ENCODE data around the gene CRACR2B.

The CRACR2B gene

DNA sequence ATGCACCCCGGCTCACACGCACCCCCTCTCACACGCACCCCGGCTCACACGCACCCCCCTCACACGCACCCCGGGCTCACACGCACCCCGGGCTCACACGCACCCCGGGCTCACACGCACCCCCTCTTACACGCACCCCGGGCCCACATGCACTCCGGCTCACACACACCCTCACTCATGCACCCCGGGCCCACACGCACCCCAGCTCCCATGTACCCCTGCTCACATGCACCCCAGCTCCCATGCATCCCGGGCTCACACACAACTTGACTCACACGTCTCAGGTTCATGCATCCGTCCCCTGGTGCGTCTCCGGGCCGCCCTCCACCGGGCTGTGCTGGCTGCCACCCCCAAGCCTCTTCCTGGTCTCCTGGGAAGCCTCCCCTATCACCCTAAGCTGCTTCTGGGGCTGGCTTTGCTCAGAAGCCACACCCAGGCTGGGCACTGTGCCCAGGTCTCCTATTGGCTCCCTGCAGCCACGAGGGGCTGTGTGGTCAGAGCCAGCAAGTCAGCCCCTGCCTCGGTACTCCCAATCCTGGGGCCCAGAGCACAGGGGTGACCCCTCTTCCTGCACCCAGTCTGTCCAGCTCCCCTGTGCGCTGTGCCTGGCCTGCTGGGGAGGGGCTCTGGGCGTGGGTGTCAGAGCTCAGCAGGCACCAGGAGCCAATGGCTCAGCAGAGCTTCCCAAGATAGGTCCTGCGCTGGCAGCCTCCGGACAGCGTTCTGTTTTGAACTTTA lies 31.8 kb downstream of the CRACR2B start:
- no peak overlapping the region for H3K23ac ChIP-seq (ENCODE audit: low read length)
- no peak overlapping the region for H2AK5ac ChIP-seq (ENCODE audit: low read length)
- H3K4me2 ChIP-seq (ENCODE audit: low read length), result no peak overlapping the region
- no peaks in the 10 kb centered on the region for H3K79me2 ChIP-seq (ENCODE audit: control insufficient read depth, insufficient read depth, low read length)
- no peak overlapping the region for H3K4me3 ChIP-seq (ENCODE audit: low read length)
- no peak overlapping the region for H2BK120ac ChIP-seq (ENCODE audit: low read depth, low read length)
- H3K9ac ChIP-seq (ENCODE audit: low read length), result no peak overlapping the region
- no peak overlapping the region for H3K18ac ChIP-seq (ENCODE audit: low read length)
- H3K79me1 ChIP-seq (ENCODE audit: low read length), result no peaks in the 10 kb centered on the region
- WGBS (ENCODE audit: extremely low coverage, insufficient coverage, low lambda C conversion rate), result no CpG with 5 or more reads among the region's 31 CpGs
- H3K4ac ChIP-seq (ENCODE audit: low read depth, low read length), result no peak overlapping the region
- no peaks in the 10 kb centered on the region for H3K4me1 ChIP-seq (ENCODE audit: control insufficient read depth, low read depth, low read length)
- no peaks in the 10 kb centered on the region for H3K36me3 ChIP-seq (ENCODE audit: control insufficient read depth, insufficient read depth, low read length)
- no peak overlapping the region for H4K8ac ChIP-seq (ENCODE audit: low read depth, low read length)
- no peaks in the 10 kb centered on the region for H3K27me3 ChIP-seq (ENCODE audit: insufficient read depth, low read length, poor library complexity)
- H2BK15ac ChIP-seq (replicated peaks; ENCODE audit: low read depth), result no peak overlapping the region
- DNase-seq, result no peak
- no peak overlapping the region for H2BK5ac ChIP-seq (ENCODE audit: low read length)
- H4K5ac ChIP-seq (ENCODE audit: low read length), result no peak overlapping the region
- no peak overlapping the region for H3K56ac ChIP-seq (ENCODE audit: low read length)
- H3K27ac ChIP-seq (ENCODE audit: low read depth, low read length), result no peak overlapping the region

DNA sequence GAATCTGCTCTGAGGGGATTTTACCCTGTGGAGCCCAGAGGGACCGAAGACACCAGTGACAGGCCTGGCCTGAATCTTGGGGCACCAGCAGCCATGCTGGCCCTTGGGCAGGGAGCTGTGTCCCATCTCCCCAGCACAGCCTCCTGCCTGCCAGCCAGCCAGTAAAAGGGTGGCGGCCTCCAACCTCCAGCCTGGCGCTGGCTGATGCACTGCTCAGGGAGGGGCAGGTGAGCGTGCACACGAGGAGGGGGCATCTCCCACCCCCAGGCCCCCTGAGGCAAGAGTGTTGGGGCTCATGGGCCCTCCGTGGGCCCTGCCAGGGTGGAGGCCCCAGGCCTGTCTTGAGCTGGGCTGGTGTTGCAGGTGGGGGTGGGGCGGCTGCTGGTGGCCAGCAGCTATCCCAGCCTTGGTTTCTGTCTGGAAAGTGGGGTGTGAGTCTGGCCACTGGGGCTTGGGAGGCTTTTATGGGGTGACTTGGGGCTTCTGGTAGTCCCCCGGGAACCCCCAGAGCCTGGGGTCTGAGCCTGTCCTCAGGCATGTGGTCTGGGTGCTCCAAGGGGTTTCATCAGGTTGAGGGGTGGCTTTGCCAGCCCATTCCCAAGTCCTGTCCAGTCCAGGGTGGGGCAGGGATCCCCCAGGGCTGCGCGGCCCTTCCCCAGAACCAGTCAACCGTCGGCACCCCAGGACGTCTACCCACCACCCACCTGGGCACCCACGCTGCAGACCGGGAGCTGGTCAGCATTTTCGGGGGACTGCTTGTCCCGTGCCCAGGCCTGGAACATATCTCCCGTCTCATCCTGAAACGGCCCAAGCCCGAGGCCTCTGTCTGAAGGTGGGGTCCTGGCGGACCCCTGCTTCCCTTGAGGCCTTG lies 32.8 kb downstream of the CRACR2B start:
- Histone ChIP-seq H4K5ac (ENCODE audit: low read length) (no peak overlapping the region), H3K36me3 (ENCODE audit: control insufficient read depth, insufficient read depth, low read length) (no peaks in the 10 kb centered on the region), H3K79me1 (ENCODE audit: low read length) (no peaks in the 10 kb centered on the region), H3K4me1 (ENCODE audit: control insufficient read depth, low read depth, low read length) (no peaks in the 10 kb centered on the region), H3K4ac (ENCODE audit: low read depth, low read length) (no peak overlapping the region), H3K27ac (ENCODE audit: low read depth, low read length) (no peak overlapping the region), H2BK120ac (ENCODE audit: low read depth, low read length) (no peak overlapping the region), H2AK5ac (ENCODE audit: low read length) (no peak overlapping the region), H3K18ac (ENCODE audit: low read length) (no peak overlapping the region), H3K4me3 (ENCODE audit: low read length) (no peak overlapping the region), H3K4me2 (ENCODE audit: low read length) (no peak overlapping the region), H3K79me2 (ENCODE audit: control insufficient read depth, insufficient read depth, low read length) (no peaks in the 10 kb centered on the region), H3K56ac (ENCODE audit: low read length) (no peak overlapping the region), H2BK5ac (ENCODE audit: low read length) (no peak overlapping the region), H3K23ac (ENCODE audit: low read length) (no peak overlapping the region), H3K9ac (ENCODE audit: low read length) (no peak overlapping the region), H2BK15ac (replicated peaks; ENCODE audit: low read depth) (no peak overlapping the region), H4K8ac (ENCODE audit: low read depth, low read length) (no peak overlapping the region), H3K27me3 (ENCODE audit: insufficient read depth, low read length, poor library complexity) (no peaks in the 10 kb centered on the region)
- no peak for DNase-seq
- WGBS (ENCODE audit: extremely low coverage, insufficient coverage, low lambda C conversion rate), result no CpG with 5 or more reads among the region's 21 CpGs

DNA sequence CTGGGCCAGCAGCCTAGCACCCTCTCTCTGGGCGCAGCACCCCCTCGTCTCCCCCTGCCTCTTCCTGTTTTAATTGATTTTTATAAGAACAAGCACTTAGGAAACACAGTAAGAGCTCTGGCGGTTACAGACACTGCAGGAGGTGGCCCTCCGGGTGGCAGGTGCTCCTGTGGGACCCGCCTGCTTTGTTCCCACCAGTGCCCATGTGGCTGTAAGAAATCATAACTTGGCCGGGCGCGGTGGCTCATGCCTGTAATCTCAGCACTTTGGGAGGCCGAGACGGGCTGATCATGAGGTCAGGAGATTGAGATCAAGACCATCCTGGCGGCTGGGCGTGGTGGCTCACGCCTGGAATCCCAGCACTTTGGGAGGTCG lies 33.4 kb downstream of the CRACR2B start:
- Histone ChIP-seq H3K27ac (ENCODE audit: low read depth, low read length) (no peak overlapping the region), H3K4me2 (ENCODE audit: low read length) (no peak overlapping the region), H2BK5ac (ENCODE audit: low read length) (no peak overlapping the region), H3K9ac (ENCODE audit: low read length) (no peak overlapping the region), H4K8ac (ENCODE audit: low read depth, low read length) (no peak overlapping the region), H3K36me3 (ENCODE audit: control insufficient read depth, insufficient read depth, low read length) (no peaks in the 10 kb centered on the region), H3K27me3 (ENCODE audit: insufficient read depth, low read length, poor library complexity) (no peaks in the 10 kb centered on the region), H3K79me1 (ENCODE audit: low read length) (no peaks in the 10 kb centered on the region), H2BK15ac (replicated peaks; ENCODE audit: low read depth) (no peak overlapping the region), H3K4me3 (ENCODE audit: low read length) (no peak overlapping the region), H3K4ac (ENCODE audit: low read depth, low read length) (no peak overlapping the region), H3K79me2 (ENCODE audit: control insufficient read depth, insufficient read depth, low read length) (no peaks in the 10 kb centered on the region), H3K4me1 (ENCODE audit: control insufficient read depth, low read depth, low read length) (no peaks in the 10 kb centered on the region), H3K56ac (ENCODE audit: low read length) (no peak overlapping the region), H2BK120ac (ENCODE audit: low read depth, low read length) (no peak overlapping the region), H3K18ac (ENCODE audit: low read length) (no peak overlapping the region), H3K23ac (ENCODE audit: low read length) (no peak overlapping the region), H4K5ac (ENCODE audit: low read length) (no peak overlapping the region), H2AK5ac (ENCODE audit: low read length) (no peak overlapping the region)
- no peak for DNase-seq
- WGBS (ENCODE audit: extremely low coverage, insufficient coverage, low lambda C conversion rate), result no CpG with 5 or more reads among the region's 14 CpGs

DNA sequence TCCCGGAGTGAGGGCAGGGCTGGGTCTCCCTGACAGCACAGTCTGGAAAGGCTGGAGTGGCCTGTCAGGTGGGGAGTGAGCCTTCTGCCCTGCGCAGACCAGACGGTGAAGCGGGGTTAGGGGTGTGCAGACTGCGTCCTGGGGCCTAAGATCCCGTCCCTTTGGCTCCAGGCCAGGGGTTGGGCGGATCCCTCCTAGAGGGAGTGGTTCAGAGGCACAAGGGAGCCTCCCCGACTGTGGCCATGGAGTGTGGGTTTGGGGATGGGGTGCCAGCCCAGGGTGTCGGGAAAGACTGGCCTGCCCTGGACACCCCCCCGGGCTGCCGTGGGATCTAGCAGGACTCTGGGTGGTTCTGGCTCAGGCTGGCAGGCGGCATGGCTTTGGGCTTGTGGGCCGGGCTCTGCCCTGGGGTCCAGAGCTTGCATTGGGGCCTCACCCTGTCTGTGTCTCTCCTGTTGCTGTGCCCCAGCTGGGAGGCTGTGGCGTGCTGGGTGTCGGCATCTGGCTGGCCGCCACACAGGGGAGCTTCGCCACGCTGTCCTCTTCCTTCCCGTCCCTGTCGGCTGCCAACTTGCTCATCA lies 34.5 kb downstream of the CRACR2B start:
- Histone ChIP-seq H3K9ac (ENCODE audit: low read length) (no peak overlapping the region), H3K4me2 (ENCODE audit: low read length) (no peak overlapping the region), H3K23ac (ENCODE audit: low read length) (no peak overlapping the region), H2AK5ac (ENCODE audit: low read length) (no peak overlapping the region), H3K4me3 (ENCODE audit: low read length) (no peak overlapping the region), H3K18ac (ENCODE audit: low read length) (no peak overlapping the region), H3K79me1 (ENCODE audit: low read length) (no peaks in the 10 kb centered on the region), H3K27me3 (ENCODE audit: insufficient read depth, low read length, poor library complexity) (no peaks in the 10 kb centered on the region), H3K4ac (ENCODE audit: low read depth, low read length) (no peak overlapping the region), H3K27ac (ENCODE audit: low read depth, low read length) (no peak overlapping the region), H3K4me1 (ENCODE audit: control insufficient read depth, low read depth, low read length) (no peaks in the 10 kb centered on the region), H2BK15ac (replicated peaks; ENCODE audit: low read depth) (no peak overlapping the region), H3K79me2 (ENCODE audit: control insufficient read depth, insufficient read depth, low read length) (no peaks in the 10 kb centered on the region), H3K36me3 (ENCODE audit: control insufficient read depth, insufficient read depth, low read length) (no peaks in the 10 kb centered on the region), H4K5ac (ENCODE audit: low read length) (no peak overlapping the region), H2BK5ac (ENCODE audit: low read length) (no peak overlapping the region), H2BK120ac (ENCODE audit: low read depth, low read length) (no peak overlapping the region), H3K56ac (ENCODE audit: low read length) (no peak overlapping the region), H4K8ac (ENCODE audit: low read depth, low read length) (no peak overlapping the region)
- no peak for DNase-seq
- WGBS (ENCODE audit: extremely low coverage, insufficient coverage, low lambda C conversion rate), result no CpG with 5 or more reads among the region's 20 CpGs

DNA sequence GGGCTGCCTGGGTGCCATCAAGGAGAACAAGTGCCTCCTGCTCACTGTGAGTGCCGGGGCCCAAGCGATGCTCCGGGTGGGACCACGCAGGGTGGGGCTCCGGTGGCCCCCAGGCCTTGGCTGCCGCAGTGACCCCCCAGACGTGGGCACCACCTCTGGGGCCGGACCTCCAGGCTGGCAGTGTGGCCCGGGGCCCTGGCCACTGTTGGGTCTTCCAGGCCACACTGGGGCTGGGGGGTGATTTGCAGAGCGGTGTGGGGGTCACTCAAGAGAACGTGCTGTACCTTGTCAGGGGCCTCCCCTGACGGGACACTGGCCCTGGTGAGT lies 34.9 kb downstream of the CRACR2B start:
- Histone ChIP-seq H3K27me3 (ENCODE audit: insufficient read depth, low read length, poor library complexity) (no peaks in the 10 kb centered on the region), H2BK15ac (replicated peaks; ENCODE audit: low read depth) (no peak overlapping the region), H3K56ac (ENCODE audit: low read length) (no peak overlapping the region), H3K4me3 (ENCODE audit: low read length) (no peak overlapping the region), H3K27ac (ENCODE audit: low read depth, low read length) (no peak overlapping the region), H4K5ac (ENCODE audit: low read length) (no peak overlapping the region), H4K8ac (ENCODE audit: low read depth, low read length) (no peak overlapping the region), H3K9ac (ENCODE audit: low read length) (no peak overlapping the region), H3K18ac (ENCODE audit: low read length) (no peak overlapping the region), H2BK5ac (ENCODE audit: low read length) (no peak overlapping the region), H3K4me1 (ENCODE audit: control insufficient read depth, low read depth, low read length) (no peaks in the 10 kb centered on the region), H3K23ac (ENCODE audit: low read length) (no peak overlapping the region), H3K4ac (ENCODE audit: low read depth, low read length) (no peak overlapping the region), H3K79me1 (ENCODE audit: low read length) (no peaks in the 10 kb centered on the region), H3K79me2 (ENCODE audit: control insufficient read depth, insufficient read depth, low read length) (no peaks in the 10 kb centered on the region), H3K4me2 (ENCODE audit: low read length) (no peak overlapping the region), H2BK120ac (ENCODE audit: low read depth, low read length) (no peak overlapping the region), H3K36me3 (ENCODE audit: control insufficient read depth, insufficient read depth, low read length) (no peaks in the 10 kb centered on the region), H2AK5ac (ENCODE audit: low read length) (no peak overlapping the region)
- WGBS (ENCODE audit: extremely low coverage, insufficient coverage, low lambda C conversion rate), result no CpG with 5 or more reads among the region's 12 CpGs
- no peak for DNase-seq

All from mesendoderm (in vitro differentiated cells).